Right lobe of liver (tissue), 4 donors: ENCODE results near the gene HOXA3.

ENCODE experiments used
- POLR2A ChIP-seq: fragments of 450-650 bp; IDR thresholded peaks from one replicate; pipeline ENCODE4 v1.6.1; 2017; ENCODE audit warnings: antibody characterized with exemption, mild to moderate bottlenecking
- TF ChIP-seq, protein P1 (sequence below), 4 donors: fragments of 200-600 bp in 3 of 4; fragments of 450-650 bp in 1 of 4; IDR thresholded peaks; one replicate each; pipeline versions ENCODE4 v1.5.1 to v1.8.0; 2016 to 2022; ENCODE audit warnings: antibody characterized with exemption in 4 of 4, mild to moderate bottlenecking in 2 of 4
- donor health status: DM: no; HTN: no; CAD: no.
- donor health status: DM: no; HTN: no; CAD: no.
- donor health status: DM: no; HTN: yes; CAD: no.

DNA sequence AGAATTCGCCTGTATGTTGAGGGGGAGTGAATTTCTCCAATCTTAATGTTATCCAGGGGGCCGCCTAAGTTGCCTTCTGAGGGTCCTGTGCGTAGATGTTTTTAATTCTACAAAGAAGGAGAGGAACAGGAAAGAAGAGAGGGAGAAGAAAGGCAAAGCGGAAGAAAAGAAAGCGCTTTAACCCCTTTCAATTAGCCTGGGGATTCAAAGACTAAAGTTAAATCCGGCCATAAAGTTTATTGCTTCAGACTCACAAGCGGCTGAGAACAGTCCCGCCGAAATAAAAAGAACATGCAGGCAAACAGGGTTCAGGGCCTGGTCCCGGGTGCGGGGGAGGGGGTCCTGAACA is 13.4 kb downstream of the HOXA3 start:
- TF ChIP-seq POLR2A, result no peak
- TF ChIP-seq, protein P1, sequence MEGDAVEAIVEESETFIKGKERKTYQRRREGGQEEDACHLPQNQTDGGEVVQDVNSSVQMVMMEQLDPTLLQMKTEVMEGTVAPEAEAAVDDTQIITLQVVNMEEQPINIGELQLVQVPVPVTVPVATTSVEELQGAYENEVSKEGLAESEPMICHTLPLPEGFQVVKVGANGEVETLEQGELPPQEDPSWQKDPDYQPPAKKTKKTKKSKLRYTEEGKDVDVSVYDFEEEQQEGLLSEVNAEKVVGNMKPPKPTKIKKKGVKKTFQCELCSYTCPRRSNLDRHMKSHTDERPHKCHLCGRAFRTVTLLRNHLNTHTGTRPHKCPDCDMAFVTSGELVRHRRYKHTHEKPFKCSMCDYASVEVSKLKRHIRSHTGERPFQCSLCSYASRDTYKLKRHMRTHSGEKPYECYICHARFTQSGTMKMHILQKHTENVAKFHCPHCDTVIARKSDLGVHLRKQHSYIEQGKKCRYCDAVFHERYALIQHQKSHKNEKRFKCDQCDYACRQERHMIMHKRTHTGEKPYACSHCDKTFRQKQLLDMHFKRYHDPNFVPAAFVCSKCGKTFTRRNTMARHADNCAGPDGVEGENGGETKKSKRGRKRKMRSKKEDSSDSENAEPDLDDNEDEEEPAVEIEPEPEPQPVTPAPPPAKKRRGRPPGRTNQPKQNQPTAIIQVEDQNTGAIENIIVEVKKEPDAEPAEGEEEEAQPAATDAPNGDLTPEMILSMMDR (IDR thresholded peaks at IDR 0.05), result no peak
